Neural progenitor cell (in vitro differentiated cells): ENCODE results near the gene NR1H4. TPM values are rescaled to one million over a fixed set of nuclear protein-coding genes. Genes with fewer than 3 reads are reported as not detected.

Experiments
- DNase-seq: peaks from one replicate; pipeline ENCODE4 v3.0.0-alpha.2; 2016; ENCODE audit warnings: low spot score
- H2AFZ ChIP-seq: fragments of 200-600 bp; sonication (generic); replicated peaks from 2 replicates; pipeline ENCODE4 v1.6.1; 2016; ENCODE audit warnings: antibody characterized with exemption
- H3F3A ChIP-seq: fragments of 200-600 bp; sonication (generic); 2 replicates; pipeline ENCODE4 v1.6.1; 2016; ENCODE audit warnings: antibody characterized with exemption, low read depth
- H3K27ac ChIP-seq: fragments of 200-600 bp; sonication (generic); 2 replicates; pipeline ENCODE4 v1.5.1; 2016; ENCODE audit warnings: mild to moderate bottlenecking
- H3K27me3 ChIP-seq: fragments of 200-600 bp; sonication (generic); 2 replicates; pipeline ENCODE4 v1.6.1; 2016; ENCODE audit warnings: mild to moderate bottlenecking, moderate library complexity
- H3K36me3 ChIP-seq: fragments of 200-600 bp; sonication (generic); 2 replicates; pipeline ENCODE4 v1.5.1; 2016
- H3K4me1 ChIP-seq: fragments of 200-600 bp; sonication (generic); 2 replicates; pipeline ENCODE4 v1.6.1; 2016; ENCODE audit warnings: mixed run types
- H3K4me2 ChIP-seq: fragments of 200-600 bp; sonication (generic); 2 replicates; pipeline ENCODE4 v1.6.1; 2016
- H3K4me3 ChIP-seq: fragments of 200-600 bp; sonication (generic); 2 replicates; pipeline ENCODE4 v1.5.1; 2016
- H3K79me2 ChIP-seq: fragments of 200-600 bp; sonication (generic); 2 replicates; pipeline ENCODE4 v1.6.1; 2016; ENCODE audit warnings: low read depth
- H3K9ac ChIP-seq: fragments of 200-600 bp; sonication (generic); 2 replicates; pipeline ENCODE4 v1.6.1; 2016
- H3K9me3 ChIP-seq: fragments of 200-600 bp; sonication (generic); 2 replicates; pipeline ENCODE4 v1.5.1; 2016; ENCODE audit warnings: low read depth
- H4K20me1 ChIP-seq: fragments of 200-600 bp; sonication (generic); 2 replicates; pipeline ENCODE4 v1.6.1; 2016; ENCODE audit warnings: low read depth
- H3K27ac Mint-ChIP-seq: 3 replicates; pipeline ENCODE4 v1.8.0; 2021; ENCODE audit warnings: mixed read lengths
- H3K27me3 Mint-ChIP-seq: 2 replicates; pipeline ENCODE4 v1.8.0; 2022; ENCODE audit warnings: low read depth, mild to moderate bottlenecking, inconsistent platforms, moderate library complexity, mixed read lengths; ENCODE audit not compliant: insufficient read depth
- H3K36me3 Mint-ChIP-seq: 3 replicates; pipeline ENCODE4 v1.8.0; 2021; ENCODE audit warnings: mixed read lengths
- H3K4me1 Mint-ChIP-seq: 3 replicates; pipeline ENCODE4 v1.8.0; 2021; ENCODE audit warnings: mixed read lengths
- H3K4me3 Mint-ChIP-seq: 3 replicates; pipeline ENCODE4 v1.8.0; 2021; ENCODE audit warnings: mild to moderate bottlenecking, moderate library complexity, mixed read lengths
- H3K9me3 Mint-ChIP-seq: 3 replicates; pipeline ENCODE4 v1.8.0; 2020; ENCODE audit warnings: mixed read lengths
- CTCF ChIP-seq: fragments of 200-600 bp; sonication (generic); IDR thresholded peaks from 2 replicates; pipeline ENCODE4 v1.5.1; 2017; ENCODE audit warnings: antibody characterized with exemption, mild to moderate bottlenecking
- EZH2 ChIP-seq: fragments of 200-600 bp; sonication (generic); IDR thresholded peaks from 2 replicates; pipeline ENCODE4 v1.6.1; 2017; ENCODE audit warnings: antibody characterized with exemption, mild to moderate bottlenecking, moderate library complexity
- EZH2phosphoT487 ChIP-seq: fragments of 200-600 bp; sonication (generic); IDR thresholded peaks from 2 replicates; pipeline ENCODE4 v1.6.1; 2017; ENCODE audit warnings: antibody characterized with exemption
- total RNA-seq: library from RNA; depleted of rRNA; stranded (reverse); fragments of >200 nt; gene quantifications from 2 replicates; pipeline ENCODE4 v1.2.3, GENCODE V29; 2015; ENCODE audit warnings: low replicate concordance

The NR1H4 gene
- total RNA-seq, 1 donor from 2014 or later, result not detected

GRCh38 chr12:100489251-100489820 lies 15.7 kb downstream of the NR1H4 start:
- H3K4me3 Mint-ChIP-seq, result no peak overlapping the region
- no peaks in the 10 kb centered on the region for H3K27me3 Mint-ChIP-seq
- no peak overlapping the region for H2AFZ ChIP-seq
- H3K27ac Mint-ChIP-seq, result no peak overlapping the region
- no peaks in the 10 kb centered on the region for H3K4me1 Mint-ChIP-seq
- H3K9ac ChIP-seq, result no peak overlapping the region
- H3K36me3 ChIP-seq, result no peaks in the 10 kb centered on the region
- no peaks in the 10 kb centered on the region for H3K27me3 ChIP-seq
- H3F3A ChIP-seq, result no peaks in the 10 kb centered on the region
- no peak overlapping the region for H3K27ac ChIP-seq
- H3K79me2 ChIP-seq, result no peaks in the 10 kb centered on the region
- DNase-seq, result no peak
- H3K36me3 Mint-ChIP-seq, result no peaks in the 10 kb centered on the region
- H4K20me1 ChIP-seq, result no peaks in the 10 kb centered on the region
- no peaks in the 10 kb centered on the region for H3K9me3 ChIP-seq
- no peak overlapping the region for H3K4me3 ChIP-seq
- TF ChIP-seq EZH2phosphoT487 (no peak), EZH2 (no peak), CTCF (no peak)
- no peaks in the 10 kb centered on the region for H3K4me1 ChIP-seq
- H3K9me3 Mint-ChIP-seq, result no peaks in the 10 kb centered on the region
- no peak overlapping the region for H3K4me2 ChIP-seq

- Histone ChIP-seq H3K27me3 (no peaks in the 10 kb centered on the region), H3K36me3 (no peaks in the 10 kb centered on the region), H2AFZ (no peak overlapping the region), H3K9ac (no peak overlapping the region), H3K4me3 (no peak overlapping the region), H3K4me2 (no peak overlapping the region), H3K9me3 (no peaks in the 10 kb centered on the region), H3K27ac (no peak overlapping the region), H4K20me1 (no peaks in the 10 kb centered on the region), H3K79me2 (no peaks in the 10 kb centered on the region), H3K4me1 (no peaks in the 10 kb centered on the region), H3F3A (no peaks in the 10 kb centered on the region)
- no peak for DNase-seq
- Mint-ChIP-seq H3K4me1 (no peaks in the 10 kb centered on the region), H3K27me3 (no peaks in the 10 kb centered on the region), H3K9me3 (no peaks in the 10 kb centered on the region), H3K4me3 (no peak overlapping the region), H3K36me3 (no peaks in the 10 kb centered on the region), H3K27ac (no peak overlapping the region)
- TF ChIP-seq EZH2phosphoT487 (no peak), EZH2 (no peak), CTCF (no peak)
Measured at GRCh38 chr12:100490056-100490455, 16.4 kb downstream of the NR1H4 start.

GRCh38 chr12:100491104-100491503 lies 17.4 kb downstream of the NR1H4 start:
- Histone ChIP-seq H3K27me3 (no peaks in the 10 kb centered on the region), H3K9me3 (no peaks in the 10 kb centered on the region), H3F3A (no peaks in the 10 kb centered on the region), H3K4me1 (no peaks in the 10 kb centered on the region), H3K4me2 (no peak overlapping the region), H2AFZ (no peak overlapping the region), H3K36me3 (no peaks in the 10 kb centered on the region), H3K79me2 (no peaks in the 10 kb centered on the region), H3K27ac (no peak overlapping the region), H4K20me1 (no peaks in the 10 kb centered on the region), H3K4me3 (no peak overlapping the region), H3K9ac (no peak overlapping the region)
- Mint-ChIP-seq H3K9me3 (no peaks in the 10 kb centered on the region), H3K4me3 (no peak overlapping the region), H3K27ac (no peak overlapping the region), H3K36me3 (no peaks in the 10 kb centered on the region), H3K4me1 (no peaks in the 10 kb centered on the region), H3K27me3 (no peaks in the 10 kb centered on the region)
- no peak for DNase-seq
- TF ChIP-seq EZH2, result no peak
- no peak for TF ChIP-seq CTCF
- no peak for TF ChIP-seq EZH2phosphoT487
